Measurements from ENCODE around the gene ELOVL7.
"Not testable (repeated sequence)": the region's sequence is repeated elsewhere in the genome, so short reads cannot be mapped to it uniquely, and the experiment has no call there.

The ELOVL7 gene

GRCh38 chr5:60843936-60844905 lies at the start of gene ELOVL7:
TSS of gene ELOVL7 (minus strand) at chr5:60844269. CDS start at chr5:60787397, 56,872 bp downstream.
- peak; percentile 28 for DNase-seq (ENCODE audit: low read depth)

DNA sequence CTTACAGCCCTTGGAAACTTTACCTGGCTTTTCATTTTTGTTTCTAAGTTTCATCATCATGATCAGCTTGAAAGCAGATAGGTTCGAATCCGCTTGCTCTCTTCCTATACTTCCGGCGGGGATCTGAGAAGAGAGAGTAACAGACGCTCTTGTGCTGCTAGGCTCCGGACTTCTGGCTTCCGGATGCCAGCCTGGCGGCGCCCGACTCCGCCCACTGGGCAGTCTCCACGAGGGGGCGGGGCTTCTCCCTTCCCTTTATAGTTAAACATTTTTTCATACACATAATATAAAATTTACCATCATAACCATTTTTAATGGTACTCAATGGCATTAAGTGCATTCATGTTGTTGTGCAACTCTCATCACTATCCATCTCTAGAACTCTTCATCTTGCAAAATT lies 49.5 kb upstream of the ELOVL7 start:
- no peak for DNase-seq (ENCODE audit: low read depth)

- DNase-seq (ENCODE audit: low read depth) = no peak
Observed at GRCh38 chr5:60891667-60892066, 47.6 kb upstream of the ELOVL7 start.

GRCh38 chr5:60888359-60889061 lies 44.4 kb upstream of the ELOVL7 start:
- no peak for DNase-seq (ENCODE audit: low read depth)

GRCh38 chr5:60887746-60888145 lies 43.7 kb upstream of the ELOVL7 start:
- no peak for DNase-seq (ENCODE audit: low read depth)

DNA sequence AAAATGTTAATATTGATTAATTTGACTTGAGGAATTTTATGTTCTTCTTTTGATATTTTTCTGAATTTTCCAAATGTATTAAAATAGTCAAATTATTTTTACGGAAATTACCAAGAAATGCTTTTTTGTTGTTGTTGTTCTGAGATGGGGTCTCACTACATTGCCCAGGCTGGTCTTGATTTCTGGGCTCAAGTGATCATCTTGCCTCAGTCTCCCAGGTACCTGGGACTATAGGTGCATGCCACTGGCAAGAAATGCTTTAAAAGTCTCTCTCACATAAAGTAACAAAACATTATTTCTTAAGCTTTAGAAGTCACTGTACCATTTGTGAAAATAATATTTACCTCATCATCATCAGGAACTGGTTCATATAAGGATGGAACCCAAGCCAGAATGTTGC lies 43.0 kb upstream of the ELOVL7 start:
- no peak for DNase-seq (ENCODE audit: low read depth)

- no peak for DNase-seq (ENCODE audit: low read depth)
Observed at GRCh38 chr5:60886158-60886557, 42.1 kb upstream of the ELOVL7 start.

GRCh38 chr5:60883229-60883628 lies 39.2 kb upstream of the ELOVL7 start:
- DNase-seq (ENCODE audit: low read depth) = no peak

- no peak for DNase-seq (ENCODE audit: low read depth)
Observed at GRCh38 chr5:60872892-60873291, 28.8 kb upstream of the ELOVL7 start.

DNA sequence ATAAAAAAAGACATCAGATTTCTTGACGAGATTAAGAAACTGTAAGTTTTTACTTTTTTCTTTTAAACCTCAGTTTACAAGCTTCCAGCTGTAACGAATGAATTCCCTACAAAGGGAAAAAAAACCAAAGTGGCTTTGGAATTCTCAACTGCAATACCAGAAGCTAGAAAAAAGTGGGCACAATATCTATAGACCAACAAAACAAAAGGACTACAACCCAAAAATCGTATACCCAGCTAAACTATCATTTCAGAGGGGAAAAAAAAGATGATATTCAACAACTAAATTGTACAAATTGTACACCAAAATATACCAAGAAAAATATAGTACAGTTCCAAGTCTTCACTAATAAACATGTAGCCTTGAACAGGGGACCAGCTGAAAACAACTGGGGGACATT lies 26.8 kb upstream of the ELOVL7 start:
- DNase-seq (ENCODE audit: low read depth) = no peak

DNA sequence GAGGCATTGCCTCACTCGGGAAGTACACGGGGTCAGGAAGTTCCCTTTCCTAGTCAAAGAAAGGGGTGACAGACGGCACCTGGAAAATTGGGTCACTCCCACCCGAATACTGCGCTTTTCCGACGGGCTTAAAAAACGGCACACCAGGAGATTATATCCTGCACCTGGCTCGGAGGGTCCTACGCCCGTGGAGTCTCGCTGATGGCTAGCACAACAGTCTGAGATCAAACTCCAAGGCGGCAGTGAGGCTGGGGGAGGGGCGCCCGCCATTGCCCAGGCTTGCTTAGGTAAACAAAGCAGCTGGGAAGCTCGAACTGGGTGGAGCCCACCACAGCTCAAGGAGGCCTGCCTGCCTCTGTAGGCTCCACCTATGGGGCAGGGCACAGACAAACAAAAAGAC lies 16.5 kb upstream of the ELOVL7 start:
- DNase-seq (ENCODE audit: low read depth) = not testable (repeated sequence)

- DNase-seq (ENCODE audit: low read depth) = peak; percentile 25
Observed at GRCh38 chr5:60856066-60856465, 12.0 kb upstream of the ELOVL7 start.

GRCh38 chr5:60852940-60853339 lies 8.9 kb upstream of the ELOVL7 start:
- no peak for DNase-seq (ENCODE audit: low read depth)

DNA sequence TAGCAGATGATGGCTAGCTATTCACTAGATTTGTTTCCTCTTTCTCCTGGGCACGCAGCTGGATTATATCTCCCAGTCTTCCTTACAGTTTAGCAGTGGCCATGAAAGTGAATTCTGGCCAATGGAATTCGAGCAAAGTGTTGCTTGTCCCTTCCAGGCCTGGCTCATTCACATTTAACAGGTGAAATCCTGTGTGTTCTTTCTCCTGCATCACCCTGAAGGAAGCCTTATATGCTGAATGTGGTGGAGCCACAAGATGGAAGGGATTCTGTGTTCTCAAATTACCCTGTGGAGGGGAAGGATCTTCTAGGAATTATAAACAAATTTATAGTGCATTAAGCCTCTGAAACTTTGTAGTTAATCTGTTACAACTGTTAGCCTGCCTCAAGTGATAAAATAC lies 8.2 kb upstream of the ELOVL7 start:
- DNase-seq (ENCODE audit: low read depth) = no peak

DNA sequence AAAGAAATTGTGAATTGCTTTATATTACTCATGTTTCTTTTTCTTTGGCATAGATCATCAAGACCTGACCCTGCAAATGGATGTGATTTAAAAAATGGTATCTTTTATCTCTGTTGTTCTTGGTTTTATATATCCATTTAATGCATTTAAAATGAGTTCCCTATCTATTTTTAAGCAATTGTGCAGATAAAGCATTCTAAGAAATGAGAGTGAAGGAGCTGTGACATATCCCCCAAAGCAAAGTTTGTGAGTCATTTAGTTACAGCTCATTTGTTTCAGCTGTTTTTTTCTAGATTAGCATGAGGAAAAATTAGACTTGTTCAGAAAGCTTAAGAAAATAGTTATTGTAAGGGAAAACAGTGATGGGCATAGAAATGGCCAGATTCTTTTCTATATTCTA lies 7.6 kb upstream of the ELOVL7 start:
- DNase-seq (ENCODE audit: low read depth) = no peak

DNA sequence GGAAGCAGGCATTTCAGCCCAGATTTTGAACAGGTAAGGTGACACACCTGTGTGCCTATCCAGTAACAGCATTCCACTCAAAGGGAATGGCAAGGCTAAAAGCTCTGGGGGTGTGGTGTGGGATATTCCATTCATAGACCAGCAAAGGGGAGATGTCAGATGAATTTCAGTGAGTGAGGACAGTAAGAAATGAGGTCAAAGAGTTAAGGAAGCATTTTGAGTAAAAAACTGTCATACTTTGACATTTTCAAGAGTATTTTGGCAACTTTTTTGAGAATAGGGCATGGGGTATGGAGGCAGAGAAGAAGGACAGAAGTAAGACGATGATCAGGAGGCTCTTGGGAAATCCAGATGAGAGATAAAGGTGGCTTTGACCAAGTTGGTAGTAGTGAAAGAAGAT lies 2.2 kb upstream of the ELOVL7 start:
- DNase-seq (ENCODE audit: low read depth) = no peak

GRCh38 chr5:60843386-60843935 lies 608 bp downstream of the ELOVL7 start:
- no peak for DNase-seq (ENCODE audit: low read depth)

DNA sequence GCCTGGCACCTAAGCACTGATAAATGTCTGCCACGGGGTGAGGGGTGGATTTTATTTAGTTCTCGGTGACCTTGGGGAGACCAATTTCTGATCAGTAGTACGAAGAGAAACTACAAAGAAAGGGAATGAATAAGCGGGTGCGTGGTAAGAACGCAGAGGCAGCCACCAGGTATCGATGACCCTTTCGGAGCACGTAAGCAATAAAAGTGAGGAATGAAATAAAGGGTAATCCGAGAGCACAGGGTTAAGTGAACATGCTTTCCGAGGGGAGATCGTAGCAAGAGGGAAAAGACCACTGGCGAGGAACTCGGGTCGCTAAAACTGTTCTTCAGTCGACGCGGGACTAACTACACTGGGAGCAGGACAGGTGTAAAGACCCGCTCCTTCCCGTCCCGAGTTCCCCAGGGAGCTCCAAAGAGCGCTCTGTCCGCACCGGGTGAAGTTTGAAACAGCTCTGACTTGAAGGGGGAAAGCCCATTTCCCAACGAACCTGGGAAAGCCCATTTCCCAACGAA lies 1.1 kb downstream of the ELOVL7 start:
- no peak for DNase-seq (ENCODE audit: low read depth)

DNA sequence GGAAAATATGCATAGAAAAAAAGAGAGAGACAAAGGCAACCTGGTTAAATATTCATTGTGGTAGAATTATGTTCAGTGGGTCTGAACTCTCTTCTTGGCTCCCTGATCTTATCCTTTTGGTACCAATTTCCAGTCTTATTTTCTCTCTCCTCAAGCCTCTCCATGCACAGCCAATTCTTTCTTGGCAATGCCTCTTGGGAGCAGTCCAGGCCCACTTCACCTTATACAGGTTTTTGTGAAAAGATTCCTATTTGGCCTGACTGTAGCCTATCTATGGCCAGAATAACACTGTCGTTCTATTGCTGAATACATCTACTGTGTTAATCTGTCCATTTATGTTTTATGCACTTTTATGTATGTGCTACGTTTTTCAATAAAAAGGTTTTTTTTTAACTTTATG lies 2.7 kb downstream of the ELOVL7 start:
- no peak for DNase-seq (ENCODE audit: low read depth)

GRCh38 chr5:60836131-60836530 lies 7.9 kb downstream of the ELOVL7 start:
- no peak for DNase-seq (ENCODE audit: low read depth)

DNA sequence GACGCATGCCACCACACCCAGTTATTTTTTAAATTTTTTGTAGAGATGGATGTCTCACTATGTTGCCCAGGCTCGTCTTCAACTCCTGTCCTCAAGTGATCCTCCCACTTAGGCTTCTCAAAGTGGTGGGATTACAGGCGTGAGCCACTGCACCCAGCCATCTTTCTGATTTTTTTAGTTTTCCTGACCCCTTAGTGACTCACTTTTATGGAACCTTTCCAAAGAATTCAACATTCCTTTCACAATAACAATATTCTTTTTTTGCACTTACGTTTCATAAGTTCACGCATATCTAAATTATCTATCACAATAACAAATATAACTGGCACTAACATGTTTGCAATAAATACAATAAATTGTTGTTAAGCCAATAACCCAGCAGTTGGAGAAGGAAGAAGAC lies 8.5 kb downstream of the ELOVL7 start:
- DNase-seq (ENCODE audit: low read depth) = no peak

- no peak for DNase-seq (ENCODE audit: low read depth)
Observed at GRCh38 chr5:60833520-60833919, 10.5 kb downstream of the ELOVL7 start.
